Measurements from ENCODE around the gene EVA1C. TPM values are rescaled to one million over a fixed set of nuclear protein-coding genes. Genes with fewer than 3 reads are reported as not detected.

The EVA1C gene
- polyA plus RNA-seq, 1 donor (not counting 4 experiments of a cell fraction or from before 2014, with no cell fraction given), result 15.3 TPM

DNA sequence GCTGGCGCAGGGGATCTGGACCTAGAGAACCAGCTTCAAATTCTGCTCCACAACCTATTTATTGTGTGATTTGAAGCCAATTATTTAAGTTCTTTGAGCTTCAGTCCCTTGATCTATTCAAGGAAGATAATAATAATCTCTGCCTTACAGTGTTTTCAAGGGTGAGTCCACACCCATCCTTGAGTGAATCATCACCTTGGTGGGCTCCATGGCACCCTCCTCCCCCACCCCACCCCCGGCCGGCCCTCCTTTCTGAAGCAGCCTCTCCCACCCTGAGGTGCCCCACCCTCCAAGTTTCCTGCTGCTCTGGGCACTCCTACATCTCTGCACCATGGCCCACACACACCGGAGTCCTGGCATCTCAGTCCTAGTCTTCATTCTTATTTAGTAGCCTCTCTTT, 134.5 kb downstream of the EVA1C start:
- H3K4me1 ChIP-seq (ENCODE audit: control insufficient read depth, extremely low read depth, insufficient read depth, low read length), result no peaks in the 10 kb centered on the region
- H3K27me3 ChIP-seq (ENCODE audit: control insufficient read depth, extremely low read depth, insufficient read depth, low read length), result no peaks in the 10 kb centered on the region
- H3K36me3 ChIP-seq (ENCODE audit: control insufficient read depth in 2 of 2, extremely low read depth in 1 of 2, insufficient read depth in 2 of 2, low read length in 2 of 2), result no peaks in the 10 kb centered on the region
- no peaks in the 10 kb centered on the region for H3K9me1 ChIP-seq (ENCODE audit: control insufficient read depth, extremely low read depth, insufficient read depth, low read length)
- TF ChIP-seq EZH2 (IDR thresholded peaks at IDR 0.05; ENCODE audit: low read length), result no peak
- TF ChIP-seq CTCF (optimal IDR thresholded peaks at IDR 0.05 in 1 of 3, IDR thresholded peaks at IDR 0.05 in 1 of 3, conservative IDR thresholded peaks at IDR 0.05 in 1 of 3; ENCODE audit: extremely low read depth in 1 of 3, insufficient read depth in 2 of 3, low read length in 3 of 3), result no peak
- DNase-seq (ENCODE audit: low read depth, low spot score), result no peak
- no peak overlapping the region for H3K4me3 ChIP-seq (ENCODE audit: control insufficient read depth in 2 of 3, extremely low read depth in 1 of 3, insufficient read depth in 2 of 3, low read depth in 1 of 3, low read length in 3 of 3)
- dilution Hi-C loops (cut with MboI; ENCODE audit: extremely low pct_ligation_motif_present, low sequenced_read_pairs), result no loop called here
- H2AFZ ChIP-seq (ENCODE audit: control insufficient read depth, low read length), result no peak overlapping the region
- H3K9me3 ChIP-seq (ENCODE audit: control insufficient read depth, low read depth, low read length), result no peaks in the 10 kb centered on the region
- no peak for FAIRE-seq
- H4K20me1 ChIP-seq (ENCODE audit: control insufficient read depth, extremely low read depth, insufficient read depth, low read length), result no peaks in the 10 kb centered on the region
- H3K4me2 ChIP-seq (ENCODE audit: control insufficient read depth, extremely low read depth, insufficient read depth, low read depth, low read length), result no peak overlapping the region
- no peaks in the 10 kb centered on the region for H3K79me2 ChIP-seq (ENCODE audit: control insufficient read depth, insufficient read depth, low read length)
- H3K9ac ChIP-seq (ENCODE audit: control insufficient read depth, extremely low read depth, insufficient read depth, low read length), result no peak overlapping the region
- H3K27ac ChIP-seq (ENCODE audit: control insufficient read depth, insufficient read depth, low read length), result no peak overlapping the region

DNA sequence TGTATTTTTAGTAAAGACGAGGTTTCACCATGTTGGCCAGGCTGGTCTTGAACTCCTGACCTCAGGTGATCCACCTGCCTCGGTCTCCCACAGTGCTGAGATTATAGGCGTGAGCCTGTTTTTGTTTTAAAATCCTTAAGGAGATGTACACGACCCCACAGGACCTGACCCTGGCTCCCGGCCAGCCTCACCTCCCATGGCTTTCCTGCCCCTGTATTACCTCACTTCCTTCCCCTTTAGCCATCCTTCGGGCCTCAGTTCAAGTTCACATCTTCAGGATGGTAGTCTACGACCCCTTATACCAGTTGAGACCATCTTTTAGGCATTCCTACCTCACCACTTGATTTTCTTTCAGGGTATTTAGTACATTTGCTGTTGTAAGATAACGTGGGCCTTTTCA, 136.5 kb downstream of the EVA1C start:
- FAIRE-seq, result no peak

More for the DNA sequence above, 136.5 kb downstream of the EVA1C start:
- TF ChIP-seq CTCF (optimal IDR thresholded peaks at IDR 0.05 in 1 of 3, IDR thresholded peaks at IDR 0.05 in 1 of 3, conservative IDR thresholded peaks at IDR 0.05 in 1 of 3; ENCODE audit: extremely low read depth in 1 of 3, insufficient read depth in 2 of 3, low read length in 3 of 3) (no peak), EZH2 (IDR thresholded peaks at IDR 0.05; ENCODE audit: low read length) (no peak)
- H3K27me3 ChIP-seq (ENCODE audit: control insufficient read depth, extremely low read depth, insufficient read depth, low read length), result no peaks in the 10 kb centered on the region
- H3K4me2 ChIP-seq (ENCODE audit: control insufficient read depth, extremely low read depth, insufficient read depth, low read depth, low read length), result no peak overlapping the region
- dilution Hi-C loops (cut with MboI; ENCODE audit: extremely low pct_ligation_motif_present, low sequenced_read_pairs), result no loop called here
- DNase-seq (ENCODE audit: low read depth, low spot score), result no peak
- H4K20me1 ChIP-seq (ENCODE audit: control insufficient read depth, extremely low read depth, insufficient read depth, low read length), result no peaks in the 10 kb centered on the region
- no peak overlapping the region for H3K4me3 ChIP-seq (ENCODE audit: control insufficient read depth in 2 of 3, extremely low read depth in 1 of 3, insufficient read depth in 2 of 3, low read depth in 1 of 3, low read length in 3 of 3)
- no peaks in the 10 kb centered on the region for H3K4me1 ChIP-seq (ENCODE audit: control insufficient read depth, extremely low read depth, insufficient read depth, low read length)
- no peaks in the 10 kb centered on the region for H3K79me2 ChIP-seq (ENCODE audit: control insufficient read depth, insufficient read depth, low read length)
- no peaks in the 10 kb centered on the region for H3K36me3 ChIP-seq (ENCODE audit: control insufficient read depth in 2 of 2, extremely low read depth in 1 of 2, insufficient read depth in 2 of 2, low read length in 2 of 2)
- no peak overlapping the region for H3K27ac ChIP-seq (ENCODE audit: control insufficient read depth, insufficient read depth, low read length)
- H3K9me3 ChIP-seq (ENCODE audit: control insufficient read depth, low read depth, low read length), result no peaks in the 10 kb centered on the region
- H2AFZ ChIP-seq (ENCODE audit: control insufficient read depth, low read length), result no peak overlapping the region
- H3K9me1 ChIP-seq (ENCODE audit: control insufficient read depth, extremely low read depth, insufficient read depth, low read length), result no peaks in the 10 kb centered on the region
- no peak overlapping the region for H3K9ac ChIP-seq (ENCODE audit: control insufficient read depth, extremely low read depth, insufficient read depth, low read length)

Data from keratinocyte (primary cell).